Measurements from ENCODE around the gene FBXO31. TPM values are rescaled to one million over a fixed set of nuclear protein-coding genes. Genes with fewer than 3 reads are reported as not detected.

Gene FBXO31
- total and polyA plus RNA-seq, 3 experiments from 2014 or later: 27.4 to 40.9 (median 35.6) TPM

- H3K27me3 ChIP-seq (ENCODE audit: insufficient read depth, low read length, poor library complexity, severe bottlenecking): no peaks in the 10 kb centered on the region
- H3K4me3 ChIP-seq (ENCODE audit: low read length): peak within 1 kb of the TSS; percentile 90
- Mint-ChIP-seq H3K4me3 (peak within 1 kb of the TSS; percentile 89 to 99 (median 94)), H3K4me1 (peaks cover 13 to 21% (median 15%) of the 10 kb centered on the region in 3 donors), H3K27me3 (no peaks in the 10 kb centered on the region), H3K9me3 (no peaks in the 10 kb centered on the region), H3K36me3 (peaks cover 0 to 10% (median 0%) of the 10 kb centered on the region in 3 donors), H3K27ac (peak within 1 kb of the TSS; percentile 88 to 99 (median 95))
- ChIA-PET POLR2A (interaction anchor here (0.7 to 2.5 kb wide), 5 partner anchors 14 to 453 kb away, joined by 3 to 22 read pairs (median 3); partner anchors contain the start of genes FBXO31 and MAP1LC3B), CTCF (interaction anchor here (1.0 to 4.1 kb wide), 6 partner anchors 17 to 318 kb away, joined by 3 to 30 read pairs (median 6); partner anchors contain the start of gene FBXO31)
- H3K4me1 ChIP-seq (ENCODE audit: insufficient read depth, low read length): peaks cover 9% of the 10 kb centered on the region
- no peaks in the 10 kb centered on the region for H3K36me3 ChIP-seq (ENCODE audit: insufficient read depth, low read length)
- peak; percentile 93 to 97 (median 96) for DNase-seq
- H3K27ac ChIP-seq (ENCODE audit: low read depth, low read length): peak within 1 kb of the TSS; percentile 91
- H3K9me3 ChIP-seq (ENCODE audit: low read length): no peaks in the 10 kb centered on the region
These were observed 66.4 kb downstream of the FBXO31 start, which contains the start of gene C16orf95 for GRCh38 chr16:87316923-87317749. Gene C16orf95, minus strand, starts transcription at chr16:87317392. Its CDS starts 150 bp downstream, at chr16:87317242.

- Histone ChIP-seq H3K27ac (ENCODE audit: low read depth, low read length) (peak overlapping the region; percentile 91), H3K4me1 (ENCODE audit: insufficient read depth, low read length) (peaks cover 9% of the 10 kb centered on the region), H3K27me3 (ENCODE audit: insufficient read depth, low read length, poor library complexity, severe bottlenecking) (no peaks in the 10 kb centered on the region), H3K4me3 (ENCODE audit: low read length) (peak overlapping the region; percentile 90), H3K36me3 (ENCODE audit: insufficient read depth, low read length) (no peaks in the 10 kb centered on the region), H3K9me3 (ENCODE audit: low read length) (no peaks in the 10 kb centered on the region)
- Mint-ChIP-seq H3K9me3 (no peaks in the 10 kb centered on the region), H3K36me3 (peaks cover 0 to 10% (median 0%) of the 10 kb centered on the region in 3 donors), H3K4me3 (peak overlapping the region; percentile 89 to 99 (median 94)), H3K4me1 (peaks cover 13 to 21% (median 15%) of the 10 kb centered on the region in 3 donors), H3K27ac (peak overlapping the region; percentile 88 to 99 (median 95)), H3K27me3 (peaks cover 0 to under 1% of the 10 kb centered on the region in 2 donors)
- CTCF ChIA-PET: interaction anchor here (1.5 to 4.1 kb wide), 3 partner anchors 71 to 319 kb away, joined by 4 to 30 read pairs (median 21); no protein-coding TSS in a partner anchor
- DNase-seq: no peak
- POLR2A ChIA-PET: interaction anchor here (0.7 to 2.5 kb wide), 4 partner anchors 67 to 453 kb away, joined by 3 to 22 read pairs (median 7); partner anchors contain the start of genes FBXO31 and MAP1LC3B
These were observed 67.1 kb downstream of the FBXO31 start for GRCh38 chr16:87316450-87316922.

- DNase-seq: no peak
- H3K36me3 Mint-ChIP-seq: peaks cover 0 to 10% (median 0%) of the 10 kb centered on the region in 3 donors
- H3K36me3 ChIP-seq (ENCODE audit: insufficient read depth, low read length): no peaks in the 10 kb centered on the region
- H3K4me1 Mint-ChIP-seq: peaks cover 13 to 21% (median 15%) of the 10 kb centered on the region in 3 donors
- H3K27ac ChIP-seq (ENCODE audit: low read depth, low read length): no peak overlapping the region
- no peak overlapping the region for H3K4me3 ChIP-seq (ENCODE audit: low read length)
- H3K4me3 Mint-ChIP-seq: peak overlapping the region in 1 of 7 donors; percentile 58
- no peak overlapping the region for H3K27ac Mint-ChIP-seq
- CTCF ChIA-PET: interaction anchor here (4.1 kb wide), 1 partner anchor 79 kb away, joined by 30 read pairs; no protein-coding TSS in a partner anchor
- POLR2A ChIA-PET: no interaction called here
- no peaks in the 10 kb centered on the region for H3K27me3 ChIP-seq (ENCODE audit: insufficient read depth, low read length, poor library complexity, severe bottlenecking)
- H3K9me3 Mint-ChIP-seq: no peaks in the 10 kb centered on the region
- H3K4me1 ChIP-seq (ENCODE audit: insufficient read depth, low read length): peaks cover 9% of the 10 kb centered on the region
- no peaks in the 10 kb centered on the region for H3K9me3 ChIP-seq (ENCODE audit: low read length)
- peaks cover 0 to 2% of the 10 kb centered on the region in 2 donors for H3K27me3 Mint-ChIP-seq
These were observed 68.6 kb downstream of the FBXO31 start for GRCh38 chr16:87314990-87315420.

GRCh38 chr16:87312008-87312407 lies 71.6 kb downstream of the FBXO31 start:
- Histone ChIP-seq H3K9me3 (ENCODE audit: low read length) (no peaks in the 10 kb centered on the region), H3K4me1 (ENCODE audit: insufficient read depth, low read length) (no peaks in the 10 kb centered on the region), H3K4me3 (ENCODE audit: low read length) (no peak overlapping the region), H3K36me3 (ENCODE audit: insufficient read depth, low read length) (no peaks in the 10 kb centered on the region), H3K27ac (ENCODE audit: low read depth, low read length) (no peak overlapping the region), H3K27me3 (ENCODE audit: insufficient read depth, low read length, poor library complexity, severe bottlenecking) (no peaks in the 10 kb centered on the region)
- CTCF ChIA-PET: interaction anchor here (0.8 kb wide), 1 partner anchor 82 kb away, joined by 3 read pairs; no protein-coding TSS in a partner anchor
- H3K4me3 Mint-ChIP-seq: no peak overlapping the region
- peaks cover 0 to under 1% (median 0%) of the 10 kb centered on the region in 3 donors for H3K4me1 Mint-ChIP-seq
- peaks cover 0 to 3% (median 1%) of the 10 kb centered on the region in 3 donors for H3K36me3 Mint-ChIP-seq
- H3K27me3 Mint-ChIP-seq: peaks cover 0 to 2% of the 10 kb centered on the region in 2 donors
- H3K27ac Mint-ChIP-seq: no peak overlapping the region
- DNase-seq: peak in 1 of 5 donors; percentile 18
- peaks cover 0 to 3% (median 0%) of the 10 kb centered on the region in 5 donors for H3K9me3 Mint-ChIP-seq
- POLR2A ChIA-PET: no interaction called here

- H3K4me1 ChIP-seq (ENCODE audit: insufficient read depth, low read length): no peaks in the 10 kb centered on the region
- Mint-ChIP-seq H3K27me3 (peaks cover 0 to 2% of the 10 kb centered on the region in 2 donors), H3K4me1 (no peaks in the 10 kb centered on the region), H3K9me3 (peaks cover 0 to 3% (median 0%) of the 10 kb centered on the region in 5 donors), H3K4me3 (no peak overlapping the region), H3K36me3 (peaks cover 0 to 3% (median 1%) of the 10 kb centered on the region in 3 donors), H3K27ac (no peak overlapping the region)
- H3K27ac ChIP-seq (ENCODE audit: low read depth, low read length): no peak overlapping the region
- H3K9me3 ChIP-seq (ENCODE audit: low read length): no peaks in the 10 kb centered on the region
- no peak for DNase-seq
- no peaks in the 10 kb centered on the region for H3K27me3 ChIP-seq (ENCODE audit: insufficient read depth, low read length, poor library complexity, severe bottlenecking)
- POLR2A ChIA-PET: no interaction called here
- no peaks in the 10 kb centered on the region for H3K36me3 ChIP-seq (ENCODE audit: insufficient read depth, low read length)
- no peak overlapping the region for H3K4me3 ChIP-seq (ENCODE audit: low read length)
- CTCF ChIA-PET: interaction anchor here (0.8 kb wide), 1 partner anchor 83 kb away, joined by 3 read pairs; no protein-coding TSS in a partner anchor
These were observed 72.2 kb downstream of the FBXO31 start for GRCh38 chr16:87311387-87311786.

- ChIA-PET POLR2A (no interaction called here), CTCF (no interaction called here)
- no peaks in the 10 kb centered on the region for H3K27me3 ChIP-seq (ENCODE audit: insufficient read depth, low read length, poor library complexity, severe bottlenecking)
- no peak for DNase-seq
- H3K4me1 ChIP-seq (ENCODE audit: insufficient read depth, low read length): no peaks in the 10 kb centered on the region
- peaks cover 0 to 3% (median 1%) of the 10 kb centered on the region in 3 donors for H3K36me3 Mint-ChIP-seq
- no peak overlapping the region for H3K4me3 ChIP-seq (ENCODE audit: low read length)
- no peak overlapping the region for H3K27ac Mint-ChIP-seq
- H3K4me3 Mint-ChIP-seq: no peak overlapping the region
- H3K27me3 Mint-ChIP-seq: peaks cover 0 to 2% of the 10 kb centered on the region in 2 donors
- H3K9me3 Mint-ChIP-seq: peaks cover 0 to 3% (median 0%) of the 10 kb centered on the region in 5 donors
- no peaks in the 10 kb centered on the region for H3K36me3 ChIP-seq (ENCODE audit: insufficient read depth, low read length)
- no peak overlapping the region for H3K27ac ChIP-seq (ENCODE audit: low read depth, low read length)
- no peaks in the 10 kb centered on the region for H3K9me3 ChIP-seq (ENCODE audit: low read length)
- no peaks in the 10 kb centered on the region for H3K4me1 Mint-ChIP-seq
These were observed 73.0 kb downstream of the FBXO31 start for GRCh38 chr16:87310610-87311009.

GRCh38 chr16:87309620-87310525 lies 73.7 kb downstream of the FBXO31 start:
- Mint-ChIP-seq H3K9me3 (peaks cover 0 to 3% (median 0%) of the 10 kb centered on the region in 5 donors), H3K36me3 (peaks cover 0 to 3% (median 1%) of the 10 kb centered on the region in 3 donors), H3K4me1 (no peaks in the 10 kb centered on the region), H3K4me3 (no peak overlapping the region), H3K27ac (no peak overlapping the region), H3K27me3 (peaks cover 0 to 2% of the 10 kb centered on the region in 2 donors)
- DNase-seq: no peak
- POLR2A ChIA-PET: no interaction called here
- no peaks in the 10 kb centered on the region for H3K4me1 ChIP-seq (ENCODE audit: insufficient read depth, low read length)
- H3K27me3 ChIP-seq (ENCODE audit: insufficient read depth, low read length, poor library complexity, severe bottlenecking): no peaks in the 10 kb centered on the region
- H3K4me3 ChIP-seq (ENCODE audit: low read length): no peak overlapping the region
- no peaks in the 10 kb centered on the region for H3K9me3 ChIP-seq (ENCODE audit: low read length)
- no peak overlapping the region for H3K27ac ChIP-seq (ENCODE audit: low read depth, low read length)
- H3K36me3 ChIP-seq (ENCODE audit: insufficient read depth, low read length): no peaks in the 10 kb centered on the region
- CTCF ChIA-PET: no interaction called here

Measured in CD8-positive, alpha-beta memory T cell (primary cell).